ENCODE results near the gene USP21. TPM values are rescaled to one million over a fixed set of nuclear protein-coding genes. Genes with fewer than 3 reads are reported as not detected.

The USP21 gene
- total and polyA plus RNA-seq, 2 of the 4 experiments (the other 2 are of a cell fraction): 6.3 to 23.8 TPM

- TF ChIP-seq RCOR1 (IDR thresholded peaks at IDR 0.05; ENCODE audit: insufficient replicate concordance, low read length): no peak
- no peak for TF ChIP-seq NFE2L2 (IDR thresholded peaks at IDR 0.05; ENCODE audit: low read depth, low read length)
These were observed 18.0 kb downstream of the USP21 start, which contains the start of gene B4GALT3 (continued) for GRCh38 chr1:161177112-161177935.

GRCh38 chr1:161177936-161178244 lies 18.6 kb downstream of the USP21 start:
- POLR2A ChIA-PET (ENCODE audit: unreplicated experiment): no interaction called here
- Histone ChIP-seq H3K27me3 (ENCODE audit: control insufficient read depth, insufficient read depth, low read length) (no peaks in the 10 kb centered on the region), H3K4me3 (ENCODE audit: insufficient read depth, low read depth, low read length) (peak overlapping the region; percentile 98; the same call in 1 of the 2 replicates), H4K8ac (ENCODE audit: low read depth in 2 of 2, low read length in 2 of 2) (peak overlapping the region; percentile 82 to 87), H2BK20ac (ENCODE audit: low read depth, low read length) (no peak overlapping the region), H2AK5ac (ENCODE audit: low read depth, low read length) (no peak overlapping the region), H4K20me1 (ENCODE audit: insufficient read depth, low read length) (peaks cover 8% of the 10 kb centered on the region; the same call in 1 of the 2 replicates), H2BK5ac (ENCODE audit: low read depth, low read length, poor library complexity, severe bottlenecking) (no peak overlapping the region), H3K4me2 (ENCODE audit: low read depth, low read length) (peak overlapping the region; percentile 93), H3K9ac (ENCODE audit: low read depth, low read length) (peak overlapping the region; percentile 52), H2BK15ac (ENCODE audit: low read depth, low read length) (no peak overlapping the region), H3K27ac (ENCODE audit: insufficient read depth, low read length) (no peak overlapping the region; the same call in 1 of the 2 replicates), H3K56ac (ENCODE audit: extremely low read depth, insufficient read depth, low read length) (no peak overlapping the region), H3K36me3 (ENCODE audit: control insufficient read depth, insufficient read depth, low read length) (peaks cover 17% of the 10 kb centered on the region), H4K91ac (ENCODE audit: insufficient read depth, low read depth, low read length) (no peak overlapping the region), H3K9me1 (ENCODE audit: insufficient read depth, low read length) (peaks cover 14% of the 10 kb centered on the region), H3K4me1 (ENCODE audit: control insufficient read depth, insufficient read depth, low read length) (peaks cover 13% of the 10 kb centered on the region), H3K14ac (replicated peaks; ENCODE audit: low read depth, low read length) (peak overlapping the region; percentile 80; the same call in 1 of the 2 replicates), H2BK120ac (ENCODE audit: low read depth, low read length) (no peak overlapping the region), H3K23ac (ENCODE audit: low read depth, low read length) (peak overlapping the region; percentile 84; the same call in 1 of the 2 replicates), H2AFZ (replicated peaks; ENCODE audit: low read length, poor library complexity) (peak overlapping the region; percentile 100), H3K18ac (ENCODE audit: low read depth, low read length) (no peak overlapping the region), H2AK9ac (replicated peaks; ENCODE audit: low read depth, low read length, poor library complexity) (no peak overlapping the region), H4K5ac (ENCODE audit: low read depth, low read length) (peak overlapping the region; percentile 59; the same call in 1 of the 2 replicates), H3K79me1 (ENCODE audit: low read depth in 1 of 2, low read length in 2 of 2) (peaks cover 14 to 29% of the 10 kb centered on the region in 2 experiments), H3K9me3 (ENCODE audit: control insufficient read depth, insufficient read depth, low read length) (no peaks in the 10 kb centered on the region), H3K4ac (ENCODE audit: low read depth, low read length) (peak overlapping the region; percentile 86)
- intact Hi-C loops (cut with micrococcal nuclease): no loop called here
- dilution Hi-C loops (cut with HindIII; ENCODE audit: low sequenced_read_pairs, unreplicated experiment): no loop called here
- CTCF ChIA-PET: interaction anchor here (1.9 kb wide), 1 partner anchor 11 kb away, joined by 5 read pairs; the partner anchor contains the start of gene PPOX
- in situ Hi-C loops (cut with MboI; ENCODE audit: low sequenced_read_pairs): no loop called here
- WGBS, 2 experiments (ENCODE audit: extremely low coverage in 2 of 2, insufficient read length in 1 of 2): no CpG with 5 or more reads among the region's 9 CpGs
- ATAC-seq (ENCODE audit: low read depth) (no peak), DNase-seq (no peak)
- TF ChIP-seq BHLHE40 (IDR thresholded peaks at IDR 0.05; ENCODE audit: low read depth, low read length) (no peak), RAD21 (IDR thresholded peaks at IDR 0.05; ENCODE audit: low read length) (no peak), USF2 (IDR thresholded peaks at IDR 0.05; ENCODE audit: low read depth, low read length) (no peak), RCOR1 (IDR thresholded peaks at IDR 0.05; ENCODE audit: insufficient replicate concordance, low read length) (no peak), MXI1 (IDR thresholded peaks at IDR 0.05; ENCODE audit: borderline replicate concordance, low read depth, low read length) (no peak)
- no TSS peak for BruUV-seq (replicated peaks)

Measured in IMR-90 (cell line).